ENCODE data around the gene KLK14. TPM values are rescaled to one million over a fixed set of nuclear protein-coding genes. Genes with fewer than 3 reads are reported as not detected.

The KLK14 gene
- total RNA-seq, 1 experiment from 2014 or later, result not detected

- DNase-seq (ENCODE audit: low read depth), result no peak
Observed at GRCh38 chr19:51044327-51044726, 38.4 kb downstream of the KLK14 start.

- no peak for DNase-seq (ENCODE audit: low read depth)
Observed at GRCh38 chr19:51043497-51043896, 39.2 kb downstream of the KLK14 start.

DNA sequence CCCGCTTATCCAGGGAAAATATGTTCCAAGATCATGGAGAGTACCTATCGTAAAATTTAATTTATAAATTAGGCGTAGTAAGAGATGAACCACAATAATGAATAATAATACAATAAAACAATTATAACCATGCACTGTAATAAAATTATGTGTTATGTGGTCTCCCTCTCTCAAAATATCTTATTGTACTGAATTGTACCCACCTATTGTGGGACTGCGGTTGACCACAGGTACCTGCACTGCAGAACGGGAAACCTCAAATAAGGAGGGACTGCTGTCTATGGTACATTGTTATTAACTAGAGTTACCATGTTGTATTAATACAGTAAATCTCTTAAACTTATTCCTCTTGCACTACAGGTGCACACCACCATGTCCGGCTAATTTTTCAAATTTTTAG is 42.5 kb downstream of the KLK14 start:
- DNase-seq (ENCODE audit: low read depth), result no peak

- DNase-seq (ENCODE audit: low read depth), result no peak
Observed at GRCh38 chr19:51036519-51036918, 46.2 kb downstream of the KLK14 start.

GRCh38 chr19:51034704-51035103 is 48.0 kb downstream of the KLK14 start, which contains the start of gene KLK12:
KLK12 (minus strand) TSS chr19:51035002; CDS start chr19:51034621, 381 bp downstream.
- DNase-seq (ENCODE audit: low read depth), result no peak

- no peak for DNase-seq (ENCODE audit: low read depth)
Observed at GRCh38 chr19:51031880-51032225, 50.8 kb downstream of the KLK14 start.

- DNase-seq (ENCODE audit: low read depth), result no peak
Observed at GRCh38 chr19:51031220-51031879, 51.3 kb downstream of the KLK14 start.

DNA sequence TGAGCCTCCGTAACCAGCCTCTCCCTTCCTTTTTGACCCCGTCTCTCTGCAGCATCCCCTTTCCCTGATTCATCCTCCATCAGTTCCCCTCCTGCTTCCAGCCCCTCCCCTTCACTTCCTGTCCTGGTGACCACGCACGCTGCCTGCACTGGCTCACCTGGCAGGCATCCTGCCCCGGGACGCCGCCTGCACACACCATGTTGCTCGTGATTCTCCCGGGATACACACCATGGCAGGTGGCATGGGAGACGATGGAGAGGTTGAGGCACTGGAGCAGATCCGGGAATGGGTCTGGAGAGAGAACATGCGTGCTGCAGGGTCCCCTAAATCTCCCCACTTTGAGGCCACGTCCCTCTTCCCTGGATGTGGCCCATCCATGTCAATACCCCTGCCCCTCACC is 52.1 kb downstream of the KLK14 start:
- no peak for DNase-seq (ENCODE audit: low read depth)

- no peak for DNase-seq (ENCODE audit: low read depth)
Observed at GRCh38 chr19:51029718-51030117, 53.0 kb downstream of the KLK14 start.

Other genes with a start within 250 kb of the KLK14 start
- not detected in 2 replicates for gene KLK15, start 249.3 kb downstream of the KLK14 start, total RNA-seq (2014; rRNA removed)
- not detected in 2 replicates for gene KLK3, start 228.0 kb downstream of the KLK14 start, total RNA-seq (2014; rRNA removed)
- not detected in 2 replicates for gene KLK2, start 209.4 kb downstream of the KLK14 start, total RNA-seq (2014; rRNA removed)
- not detected in 2 replicates for gene KLK4, start 171.5 kb downstream of the KLK14 start, total RNA-seq (2014; rRNA removed)
- not detected in 2 replicates for gene KLK5, start 129.8 kb downstream of the KLK14 start, total RNA-seq (2014; rRNA removed)
- gene KLK6, start 113.3 kb downstream of the KLK14 start, total RNA-seq (2014; rRNA removed), result not detected in 2 replicates
- not detected in 2 replicates for gene KLK7, start 99.0 kb downstream of the KLK14 start, total RNA-seq (2014; rRNA removed)
- not detected in 2 replicates for gene KLK8, start 81.3 kb downstream of the KLK14 start, total RNA-seq (2014; rRNA removed)
- gene KLK10, start 63.2 kb downstream of the KLK14 start, total RNA-seq (2014; rRNA removed), result not detected in 2 replicates
- not detected in 2 replicates for gene KLK11, start 56.3 kb downstream of the KLK14 start, total RNA-seq (2014; rRNA removed)
- not detected in 2 replicates for gene KLK12, start 47.9 kb downstream of the KLK14 start, total RNA-seq (2014; rRNA removed)
- gene KLK13, start 17.8 kb downstream of the KLK14 start, total RNA-seq (2014; rRNA removed), result not detected in 2 replicates
- 13.8 and 13.9 TPM in 2 replicates for gene CTU1, start 25.5 kb upstream of the KLK14 start, total RNA-seq (2014; rRNA removed)
- gene SIGLEC9, start 42.0 kb upstream of the KLK14 start, total RNA-seq (2014; rRNA removed), result not detected in 2 replicates
- gene SIGLEC7, start 59.4 kb upstream of the KLK14 start, total RNA-seq (2014; rRNA removed), result not detected in 2 replicates
- gene CD33, start 142.2 kb upstream of the KLK14 start, total RNA-seq (2014; rRNA removed), result 0.11 and 1.3 TPM in 2 replicates
- not detected in 2 replicates for gene SIGLECL1, start 168.2 kb upstream of the KLK14 start, total RNA-seq (2014; rRNA removed)
- not detected in 2 replicates for gene IGLON5, start 228.8 kb upstream of the KLK14 start, total RNA-seq (2014; rRNA removed)